IPS-NIHi11 (cell line): Measurements from ENCODE around the gene ANK3.

ENCODE experiments used
- DNase-seq: peaks from one replicate; pipeline ENCODE4 v3.0.0; 2012; ENCODE audit warnings: mixed read lengths, low spot score

The ANK3 gene

DNA sequence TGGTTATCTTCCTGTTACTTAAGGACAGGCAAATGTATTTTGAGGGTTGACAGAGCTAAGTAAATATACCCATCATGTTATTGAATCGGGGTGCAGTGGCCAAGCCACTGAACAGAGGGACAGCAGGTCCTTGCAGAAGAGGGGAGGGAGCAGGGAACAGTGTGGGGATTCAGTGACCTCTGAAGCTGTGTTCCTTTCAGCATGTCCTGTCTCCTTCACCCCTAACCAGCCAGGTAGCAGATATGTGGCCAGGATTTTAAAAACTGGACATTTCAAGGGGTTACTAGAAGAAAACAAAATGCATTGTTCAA, 12.7 kb downstream of the ANK3 start:
- DNase-seq: no peak

GRCh38 chr10:60376221-60377041, 13.2 kb downstream of the ANK3 start:
- DNase-seq: no peak

GRCh38 chr10:60375293-60376004, 14.2 kb downstream of the ANK3 start:
- no peak for DNase-seq

- no peak for DNase-seq
Observed at GRCh38 chr10:60374836-60375235, 14.8 kb downstream of the ANK3 start.

GRCh38 chr10:60372436-60372835, 17.2 kb downstream of the ANK3 start:
- no peak for DNase-seq

DNA sequence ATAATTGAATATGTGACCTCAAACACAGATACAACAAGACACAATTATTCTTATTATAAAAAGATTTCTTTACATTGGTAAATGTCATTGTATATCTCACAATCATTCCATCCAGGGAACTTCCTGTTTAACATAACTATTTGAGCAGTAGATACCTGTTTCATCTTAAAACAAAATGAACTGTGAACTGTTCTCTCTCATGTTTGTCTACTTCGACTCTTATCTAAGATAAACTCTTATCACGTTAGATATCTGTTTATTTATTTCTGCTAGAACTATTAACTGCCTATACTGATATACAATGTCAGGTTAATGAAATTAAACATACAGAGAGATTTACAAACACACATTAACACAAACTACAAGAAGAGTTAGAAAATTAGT, 20.1 kb downstream of the ANK3 start:
- DNase-seq: no peak

- no peak for DNase-seq
Observed at GRCh38 chr10:60368875-60369546, 20.7 kb downstream of the ANK3 start.

DNA sequence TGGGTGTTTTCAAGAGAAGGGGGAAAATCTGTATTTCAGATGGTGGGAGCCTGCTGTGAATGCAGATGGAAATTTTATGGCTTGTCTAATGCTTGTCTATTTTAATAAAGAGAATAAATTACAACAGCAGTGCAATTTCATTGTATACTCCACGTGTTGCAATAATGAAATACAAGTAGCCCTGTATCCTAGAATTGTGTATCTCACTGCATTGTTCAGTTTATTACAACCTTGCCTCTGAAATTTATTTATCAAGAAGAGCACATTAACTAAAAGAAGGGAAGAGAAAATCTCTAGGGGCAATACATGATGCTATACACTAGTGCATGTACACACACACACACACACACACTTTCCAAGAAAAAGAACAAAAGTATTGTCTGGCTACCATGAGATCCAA, 21.8 kb downstream of the ANK3 start:
- no peak for DNase-seq

GRCh38 chr10:60367431-60367830, 22.2 kb downstream of the ANK3 start:
- no peak for DNase-seq

DNA sequence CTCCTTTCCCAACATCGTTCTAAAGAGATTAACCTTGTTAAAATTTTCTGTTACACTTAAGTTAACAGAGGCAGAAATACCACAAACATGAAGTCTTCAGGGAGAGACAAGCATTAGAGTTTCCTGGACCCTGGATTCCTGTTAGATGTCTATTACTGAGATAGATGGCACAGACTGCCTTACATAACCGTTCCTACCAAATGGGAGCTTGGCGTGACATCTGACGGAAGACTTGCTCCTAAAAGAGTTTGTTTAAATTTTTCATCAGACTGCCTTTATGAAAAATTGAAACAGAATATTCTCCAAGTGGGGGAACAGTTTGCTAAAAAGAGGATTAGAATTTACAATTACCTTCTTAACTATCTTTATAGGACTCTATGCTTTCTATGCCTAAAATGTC, 22.7 kb downstream of the ANK3 start:
- DNase-seq: no peak

- DNase-seq: no peak
Observed at GRCh38 chr10:60363187-60363586, 26.5 kb downstream of the ANK3 start.

- no peak for DNase-seq
Observed at GRCh38 chr10:60362461-60362860, 27.2 kb downstream of the ANK3 start.

DNA sequence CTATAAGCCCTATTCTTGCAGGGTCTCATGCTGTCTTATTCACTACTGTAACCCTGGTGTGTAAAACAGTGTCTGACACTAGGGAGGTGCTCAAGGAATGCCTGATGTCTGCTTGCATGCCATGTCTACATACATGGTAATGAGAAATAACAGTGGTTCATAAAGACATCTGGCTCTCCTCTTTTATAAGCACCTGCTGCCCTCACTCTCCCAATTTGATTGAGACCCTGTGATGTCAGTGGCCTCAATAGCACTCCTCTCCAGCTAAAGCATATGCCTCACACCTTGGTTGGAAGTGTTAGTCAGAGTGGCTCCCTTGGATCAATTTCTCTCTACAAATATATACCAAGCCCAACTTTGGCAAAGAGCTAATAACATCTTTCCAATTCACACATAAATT, 30.6 kb downstream of the ANK3 start:
- DNase-seq: no peak

GRCh38 chr10:60358282-60358681, 31.4 kb downstream of the ANK3 start:
- no peak for DNase-seq

DNA sequence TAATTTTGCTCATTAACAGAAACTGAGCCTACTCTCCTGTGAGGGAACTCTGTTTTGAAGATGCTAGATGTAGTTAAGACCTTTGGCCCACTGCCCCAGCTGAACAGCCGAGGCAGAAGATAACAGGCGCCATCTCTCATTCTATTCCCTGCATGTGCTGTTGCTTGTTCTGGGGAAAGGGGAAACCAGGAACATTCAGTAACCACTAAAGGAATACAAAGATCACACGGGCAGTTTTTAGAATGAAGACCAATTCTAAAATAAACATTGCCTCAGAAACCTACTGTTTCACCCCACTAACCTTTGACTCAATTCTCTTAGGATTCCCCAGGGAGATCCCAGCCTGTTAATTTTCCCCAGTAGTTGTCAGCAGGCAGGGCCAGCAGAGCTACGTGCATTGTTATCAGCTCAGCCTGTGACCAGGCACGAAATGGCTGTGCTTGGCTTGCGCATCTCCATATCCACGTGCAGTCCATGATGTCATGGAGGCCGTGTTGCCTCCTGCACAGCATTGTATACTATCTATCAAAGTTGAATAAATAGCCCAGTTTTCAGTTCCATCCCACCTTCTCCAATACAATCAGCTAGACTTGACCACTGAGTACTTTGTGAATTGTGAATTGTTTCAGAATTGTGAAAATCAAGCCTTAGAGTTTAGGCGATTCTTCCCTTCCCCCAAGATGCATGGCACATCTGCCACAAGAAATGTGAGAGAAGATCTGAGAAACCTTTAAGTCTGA, 36.0 kb downstream of the ANK3 start:
- DNase-seq: no peak

- no peak for DNase-seq
Observed at GRCh38 chr10:60352105-60352504, 37.6 kb downstream of the ANK3 start.

- DNase-seq: no peak
Observed at GRCh38 chr10:60351191-60351853, 38.4 kb downstream of the ANK3 start.

- no peak for DNase-seq
Observed at GRCh38 chr10:60350400-60350799, 39.3 kb downstream of the ANK3 start.

- no peak for DNase-seq
Observed at GRCh38 chr10:60349426-60349825, 40.2 kb downstream of the ANK3 start.

DNA sequence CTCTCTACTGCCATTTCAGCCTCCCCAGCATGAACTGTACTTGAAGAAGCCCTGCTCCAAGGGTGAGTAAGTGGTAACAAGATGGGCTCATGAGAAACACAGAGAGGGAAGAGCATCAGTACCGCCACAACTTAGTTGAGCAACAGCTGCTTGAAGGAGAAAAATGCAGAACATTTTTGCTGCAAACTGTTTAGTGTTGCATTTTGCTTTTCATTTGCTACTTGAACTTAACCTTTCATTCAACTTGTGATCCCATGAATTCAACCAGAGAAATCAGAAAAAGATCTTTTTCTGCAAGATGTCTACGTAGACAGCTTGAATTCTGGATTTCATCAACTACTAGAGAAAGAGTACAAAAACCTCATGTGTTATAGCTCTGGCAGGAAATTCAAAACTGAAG, 40.7 kb downstream of the ANK3 start:
- DNase-seq: no peak

DNA sequence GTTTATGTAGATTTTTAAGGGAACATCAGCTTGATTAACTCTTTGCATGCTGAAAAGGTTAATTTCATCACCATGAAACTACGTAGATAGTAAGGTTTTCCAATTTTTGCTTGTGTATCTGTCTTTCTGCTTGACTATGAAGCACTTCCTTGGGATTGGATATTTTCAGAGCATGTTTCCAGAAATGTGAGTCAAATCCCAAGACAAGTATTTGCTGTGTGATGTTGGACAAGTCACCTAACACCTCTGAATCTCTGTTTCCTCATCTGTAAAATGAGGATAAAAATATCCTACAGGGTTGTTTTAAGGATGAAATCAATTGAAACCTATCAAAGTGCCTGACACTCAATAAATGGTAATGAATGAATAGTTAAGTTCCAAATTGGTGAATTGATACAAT, 42.4 kb downstream of the ANK3 start:
- DNase-seq: no peak

DNA sequence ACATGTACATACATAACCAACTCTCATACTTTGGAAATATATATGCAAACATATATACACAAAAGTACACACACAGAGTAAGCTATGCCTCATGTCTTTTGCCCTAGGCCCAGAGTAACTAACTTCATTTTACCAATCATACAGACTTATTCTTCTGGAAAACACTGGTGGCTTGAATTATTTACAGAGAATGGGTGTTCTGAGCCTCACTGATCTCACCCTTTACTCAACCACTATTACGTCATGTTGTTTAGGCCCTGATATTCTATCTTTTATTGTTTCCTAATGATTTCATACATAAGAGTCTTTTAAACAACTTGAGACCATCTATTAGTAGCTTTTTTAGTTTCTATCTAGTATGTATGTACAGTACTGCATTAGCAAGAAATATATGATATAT, 43.0 kb downstream of the ANK3 start:
- DNase-seq: no peak
